NOMO-1 (cell line): ENCODE measurements around the gene VPS16.
A peak's percentile ranks its signal among the peaks of the same experiment; 100 is the strongest.

ENCODE experiments used
- DNase-seq, 2 experiments: peaks; one replicate each; lab custom pipeline; 2025; ENCODE audit not compliant: unreplicated experiment in 2 of 2; lab: John Stamatoyannopoulos, UW

Gene VPS16

DNA sequence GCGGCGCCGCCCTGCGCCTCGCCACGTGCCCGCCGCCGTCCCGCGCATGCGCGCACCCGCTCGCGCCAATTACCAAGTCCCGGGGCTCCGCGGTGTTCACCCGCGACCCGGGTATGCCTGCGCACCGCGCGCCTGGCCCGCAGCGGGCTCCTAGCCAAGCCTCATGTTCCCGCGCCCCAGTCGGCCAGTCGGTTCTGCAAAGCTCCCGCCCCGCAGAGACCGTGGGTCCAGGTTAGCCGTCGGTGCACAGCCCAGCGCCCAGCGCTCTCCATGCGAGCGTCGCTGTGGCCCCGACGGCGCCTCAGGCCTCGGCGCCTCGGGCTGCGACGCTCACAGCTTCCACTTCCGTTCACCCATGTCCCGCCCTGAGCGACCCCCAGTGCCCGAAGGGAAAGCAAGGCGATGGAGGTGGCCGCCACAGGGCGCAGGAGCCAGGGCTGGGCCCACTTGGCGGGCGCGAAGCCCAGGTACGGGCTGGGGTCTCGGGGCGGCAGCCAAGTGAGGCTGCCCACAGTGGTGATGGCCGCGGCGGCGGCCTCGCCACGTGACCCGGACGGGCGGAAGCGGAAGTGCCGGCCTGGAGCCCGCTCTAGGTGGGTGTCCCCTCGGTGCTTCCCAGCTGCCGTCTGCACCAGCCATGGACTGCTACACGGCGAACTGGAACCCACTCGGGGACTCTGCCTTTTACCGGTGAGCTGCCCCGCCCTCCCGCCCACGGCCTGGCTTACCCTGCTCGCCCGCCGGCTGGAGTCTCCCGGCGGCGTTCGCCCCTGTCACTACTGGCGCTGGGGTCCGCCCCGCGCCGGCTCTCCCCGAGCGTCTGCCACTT is at the start of gene VPS16, which contains the start of gene PCED1A:
Gene VPS16 (plus strand): TSS at position 608 of the 829 bp plus-strand sequence. CDS start 30 bp downstream, at position 638.
Gene PCED1A (minus strand): TSS at position 518 of the 829 bp plus-strand sequence. CDS start 743 bp downstream, outside the sequence.
- peak; percentile 75 to 76 for DNase-seq

GRCh38 chr20:2793471-2793870 is 47.1 kb upstream of the VPS16 start:
- no peak for DNase-seq

- no peak for DNase-seq
Observed at GRCh38 chr20:2794202-2794748, 46.3 kb upstream of the VPS16 start.

DNA sequence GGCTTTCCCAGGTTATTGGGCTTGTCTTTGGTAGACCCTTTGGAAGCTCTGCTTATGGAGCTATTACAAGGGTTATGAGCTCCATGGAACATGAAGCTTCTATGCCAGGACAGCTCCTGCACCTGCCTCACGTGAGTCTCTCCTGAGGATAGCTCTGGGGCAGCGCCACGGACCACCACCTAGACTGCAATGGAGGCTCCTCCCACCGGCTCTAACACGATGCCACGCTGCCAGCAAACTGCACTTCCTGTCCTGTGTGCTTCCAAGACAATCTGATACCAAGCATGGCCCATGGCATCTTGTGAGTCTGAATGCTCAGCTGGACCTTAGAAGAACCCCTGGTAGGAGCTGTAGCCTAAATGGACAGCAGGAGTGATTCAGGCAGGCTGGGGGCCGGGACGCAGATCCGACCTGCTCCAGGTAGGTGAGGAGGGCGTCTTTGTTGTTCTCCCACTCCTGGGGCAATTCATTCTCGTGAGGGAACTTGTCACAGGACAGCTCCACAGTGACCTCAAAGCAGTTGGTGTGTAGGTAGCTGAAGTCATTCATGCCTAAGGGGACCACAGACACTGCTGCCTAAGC is 45.6 kb upstream of the VPS16 start:
- DNase-seq: no peak

- no peak for DNase-seq
Observed at GRCh38 chr20:2795451-2795850, 45.1 kb upstream of the VPS16 start.

GRCh38 chr20:2796011-2796660 is 44.4 kb upstream of the VPS16 start:
- DNase-seq: no peak

- DNase-seq: no peak
Observed at GRCh38 chr20:2797136-2797983, 43.2 kb upstream of the VPS16 start.

DNA sequence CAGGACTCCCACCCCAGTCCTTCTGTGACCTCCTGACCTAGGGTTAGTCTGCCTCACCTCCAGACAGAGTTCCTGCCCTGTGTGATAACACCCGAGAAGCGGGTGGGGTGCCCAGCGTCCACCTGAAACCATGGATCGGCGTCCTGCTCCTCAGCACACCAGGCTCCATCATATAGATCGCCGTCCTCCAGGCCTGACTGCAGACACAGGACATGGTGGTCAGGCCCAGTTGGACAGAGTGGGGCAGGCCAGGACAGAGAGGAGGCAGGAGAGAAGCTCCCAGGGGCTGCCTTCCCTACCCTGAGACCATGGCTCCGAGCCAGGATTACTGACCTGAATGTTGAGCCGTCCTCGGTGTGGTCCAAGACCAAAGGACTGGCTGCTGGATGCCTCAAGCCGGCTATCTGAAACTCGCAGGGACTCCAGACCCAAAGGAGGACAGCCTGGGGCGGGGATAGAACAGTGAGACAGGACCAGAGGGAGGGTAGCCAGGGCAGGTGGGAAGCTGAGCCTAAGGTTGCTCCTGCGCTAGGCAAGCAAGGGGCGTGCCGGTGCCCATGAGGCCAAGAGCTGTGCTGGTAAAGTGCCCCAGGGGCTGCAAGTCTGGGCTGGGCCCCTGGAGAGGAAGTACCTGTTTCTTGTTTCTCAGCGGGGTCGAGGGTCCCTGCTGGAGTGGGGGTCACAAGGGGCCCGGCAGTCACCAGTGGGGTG is 42.3 kb upstream of the VPS16 start:
- no peak for DNase-seq

DNA sequence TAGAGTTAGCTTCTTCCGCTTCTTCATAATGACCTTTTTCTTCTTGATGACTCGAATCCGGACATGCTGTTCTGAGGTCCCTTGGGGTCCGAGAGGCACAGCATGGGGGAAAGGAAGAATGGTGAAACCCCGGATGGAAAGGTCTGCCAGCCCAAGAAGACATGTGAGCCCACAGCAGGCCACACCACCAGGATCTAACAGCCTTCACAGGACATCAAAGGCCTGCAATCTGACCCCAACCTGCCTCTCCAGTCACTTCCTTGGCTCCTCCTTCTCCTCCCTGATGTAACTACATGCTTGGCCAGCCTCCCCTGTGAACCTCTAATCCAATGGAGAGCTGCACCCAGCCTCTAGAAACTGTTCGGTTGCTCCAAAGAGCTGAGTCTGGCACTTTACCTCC is 41.7 kb upstream of the VPS16 start:
- DNase-seq: no peak

DNA sequence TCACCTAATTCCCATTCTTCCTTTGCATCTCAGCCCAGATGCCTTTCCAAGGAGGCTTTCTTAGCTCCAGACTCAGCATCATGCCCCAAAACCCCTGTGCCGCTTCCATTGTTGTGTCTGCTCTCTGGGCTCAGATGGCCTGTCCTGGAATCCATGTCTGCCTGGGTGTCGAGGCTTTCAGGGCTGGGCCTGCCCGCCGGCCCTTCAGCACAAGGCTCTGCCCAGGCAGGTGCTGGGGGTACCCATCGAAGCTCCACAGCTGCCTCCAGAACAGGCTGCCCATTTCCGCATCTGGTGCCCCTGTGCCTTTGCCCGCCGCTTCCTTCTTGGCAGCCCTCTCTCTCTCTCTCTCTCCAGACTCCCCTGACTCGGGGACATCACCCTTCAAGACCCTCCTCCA is 41.3 kb upstream of the VPS16 start:
- DNase-seq: no peak

DNA sequence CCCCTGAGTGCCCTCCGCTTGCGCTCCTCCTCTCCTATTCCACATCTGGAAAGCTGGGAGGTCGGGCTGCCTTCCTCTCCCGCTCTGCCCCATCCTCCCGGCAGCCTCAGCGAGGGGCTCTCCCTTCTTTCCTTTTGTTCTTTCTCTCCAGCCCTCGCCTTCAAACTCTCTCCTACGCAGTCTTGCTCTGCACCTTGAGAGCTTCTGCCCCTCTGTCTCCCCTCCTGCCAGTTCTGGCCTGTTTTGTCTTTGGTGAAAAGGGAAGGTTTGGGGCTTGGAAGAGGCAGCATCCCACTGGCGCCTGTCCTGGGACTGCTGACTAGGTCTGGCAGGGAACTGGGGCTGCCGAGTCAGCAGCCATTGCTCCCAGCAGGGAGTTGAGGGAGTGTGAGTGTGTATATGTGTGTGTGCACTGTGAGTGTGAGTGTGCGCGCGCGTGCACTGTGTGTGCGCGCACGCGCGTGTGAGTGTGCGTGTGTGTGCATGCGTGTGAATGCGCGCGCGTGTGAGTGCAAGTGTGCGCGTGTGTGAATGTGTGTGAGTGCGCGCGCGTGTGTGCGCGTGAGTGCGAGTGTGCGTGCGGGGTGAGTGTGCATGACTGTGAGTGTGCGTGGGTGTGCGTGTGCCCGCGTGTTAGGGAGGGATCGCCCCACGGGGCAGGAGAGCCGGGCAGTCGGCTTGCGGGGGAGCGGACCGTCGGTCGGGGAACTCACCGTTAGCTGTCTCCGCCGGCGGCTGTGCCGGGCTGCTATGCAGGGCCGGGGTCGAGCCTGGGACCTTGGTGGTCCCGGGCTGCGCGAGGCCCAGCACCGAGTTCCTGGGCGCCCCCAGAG is 40.6 kb upstream of the VPS16 start:
- no peak for DNase-seq

- DNase-seq: peak; percentile 48 to 70
Observed at GRCh38 chr20:2800521-2801285, 39.8 kb upstream of the VPS16 start, which contains the start of gene CPXM1. CPXM1 (minus strand) TSS chr20:2800627; CDS start chr20:2800572, 55 bp downstream.

- no peak for DNase-seq
Observed at GRCh38 chr20:2801286-2801728, 39.2 kb upstream of the VPS16 start.

GRCh38 chr20:2804041-2804828 is 36.3 kb upstream of the VPS16 start:
- DNase-seq: no peak

- no peak for DNase-seq
Observed at GRCh38 chr20:2804852-2805688, 35.5 kb upstream of the VPS16 start.

GRCh38 chr20:2805689-2806350 is 34.7 kb upstream of the VPS16 start:
- DNase-seq: no peak
